Neural cell (in vitro differentiated cells): ENCODE data around the gene WNT5B.

Experiments
- CTCF ChIP-seq: fragments of 450-650 bp; IDR thresholded peaks from 2 replicates; pipeline ENCODE4 v1.5.1; 2014; ENCODE audit warnings: antibody characterized with exemption, mild to moderate bottlenecking, moderate library complexity; ENCODE audit not compliant: poor library complexity, severe bottlenecking
- EP300 ChIP-seq: fragments of 450-650 bp; conservative IDR thresholded peaks from 2 replicates; pipeline ENCODE4 v1.6.1; 2014; ENCODE audit warnings: antibody characterized with exemption, mild to moderate bottlenecking, moderate library complexity; ENCODE audit not compliant: poor library complexity, severe bottlenecking
- EZH2 ChIP-seq: fragments of 200-600, 300-800 bp; shearing (Covaris generic), sonication (generic); IDR thresholded peaks from 2 replicates; pipeline ENCODE4 v1.6.1; 2014; ENCODE audit warnings: antibody characterized with exemption, low read length, borderline replicate concordance, mild to moderate bottlenecking; ENCODE audit not compliant: insufficient read depth, poor library complexity, severe bottlenecking
- MXI1 ChIP-seq: fragments of 450-650 bp; conservative IDR thresholded peaks from 2 replicates; pipeline ENCODE4 v1.6.1; 2014; ENCODE audit warnings: antibody characterized with exemption, mild to moderate bottlenecking; ENCODE audit not compliant: poor library complexity, severe bottlenecking
- POLR2AphosphoS5 ChIP-seq: IDR thresholded peaks from 2 replicates; pipeline ENCODE4 v1.6.1; 2012
- TAF1 ChIP-seq: IDR thresholded peaks from 2 replicates; pipeline ENCODE4 v1.6.1; 2012; ENCODE audit warnings: low read depth

- TF ChIP-seq EZH2 = no peak
- no peak for TF ChIP-seq CTCF
- no peak for TF ChIP-seq EP300
- TF ChIP-seq POLR2AphosphoS5 = no peak
- no peak for TF ChIP-seq TAF1
- TF ChIP-seq MXI1 = no peak
These were observed 10.5 kb upstream of the WNT5B start for GRCh38 chr12:1618489-1618888.
